NCI-H526 (cell line): ENCODE measurements around the gene SCN11A.
A peak's percentile ranks its signal among the peaks of the same experiment; 100 is the strongest.

Experiments
- DNase-seq, 2 experiments: peaks; one replicate each; lab custom pipeline; 2025; lab: John Stamatoyannopoulos, UW

SCN11A gene

DNA sequence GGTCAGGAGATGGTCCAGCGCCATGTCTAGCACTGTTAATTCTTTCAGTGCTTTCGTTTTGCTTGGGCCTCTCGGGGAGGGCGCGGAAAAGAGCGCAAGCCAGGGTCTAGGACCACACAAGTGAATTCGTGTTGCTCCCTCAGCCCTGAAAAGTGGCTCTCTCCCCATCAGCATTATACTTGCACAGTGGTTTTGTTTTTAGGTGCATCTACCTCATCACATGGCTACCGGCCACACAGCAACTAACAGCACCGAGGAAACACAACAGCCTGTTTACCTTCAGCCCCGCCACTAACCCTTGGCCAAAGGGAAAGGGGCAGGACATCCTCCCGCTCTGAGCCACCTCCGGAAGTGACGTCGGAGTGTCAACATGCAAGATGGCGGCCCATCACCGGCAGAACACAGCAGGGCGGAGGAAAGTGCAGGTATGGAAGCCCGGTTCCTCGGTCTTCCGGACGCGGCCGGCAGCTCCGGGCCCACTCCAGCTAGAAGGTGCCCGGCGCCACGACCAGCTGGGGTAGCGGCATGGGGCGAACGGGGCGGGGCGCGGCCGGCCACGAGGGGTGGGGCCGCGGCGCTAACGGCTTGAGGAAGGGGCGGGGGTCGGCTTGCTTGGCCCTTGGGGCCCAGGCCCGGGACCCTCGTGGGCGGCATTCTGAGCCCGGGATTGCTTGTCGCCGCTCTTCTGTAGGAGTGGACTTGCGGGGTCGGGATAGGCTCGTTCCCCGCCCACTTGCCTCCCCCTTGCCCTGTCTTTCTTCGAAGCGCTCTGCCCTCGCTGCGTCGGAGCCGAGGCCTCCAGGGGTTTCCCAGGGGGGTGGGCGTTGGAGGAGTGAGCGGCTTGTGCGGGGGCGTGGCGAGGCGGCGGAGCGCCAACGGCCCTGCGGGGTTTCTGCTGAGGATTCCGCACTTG is at the start of gene SCN11A, which contains the start of gene WDR48:
SCN11A (minus strand) TSS at position 296 of the 913 bp plus-strand sequence. CDS start 101,582 bp downstream, outside the sequence.
WDR48 (plus strand) TSS at position 368 of the 913 bp plus-strand sequence; CDS start at position 378, 10 bp downstream.
- DNase-seq = peak; percentile 88 to 94

DNA sequence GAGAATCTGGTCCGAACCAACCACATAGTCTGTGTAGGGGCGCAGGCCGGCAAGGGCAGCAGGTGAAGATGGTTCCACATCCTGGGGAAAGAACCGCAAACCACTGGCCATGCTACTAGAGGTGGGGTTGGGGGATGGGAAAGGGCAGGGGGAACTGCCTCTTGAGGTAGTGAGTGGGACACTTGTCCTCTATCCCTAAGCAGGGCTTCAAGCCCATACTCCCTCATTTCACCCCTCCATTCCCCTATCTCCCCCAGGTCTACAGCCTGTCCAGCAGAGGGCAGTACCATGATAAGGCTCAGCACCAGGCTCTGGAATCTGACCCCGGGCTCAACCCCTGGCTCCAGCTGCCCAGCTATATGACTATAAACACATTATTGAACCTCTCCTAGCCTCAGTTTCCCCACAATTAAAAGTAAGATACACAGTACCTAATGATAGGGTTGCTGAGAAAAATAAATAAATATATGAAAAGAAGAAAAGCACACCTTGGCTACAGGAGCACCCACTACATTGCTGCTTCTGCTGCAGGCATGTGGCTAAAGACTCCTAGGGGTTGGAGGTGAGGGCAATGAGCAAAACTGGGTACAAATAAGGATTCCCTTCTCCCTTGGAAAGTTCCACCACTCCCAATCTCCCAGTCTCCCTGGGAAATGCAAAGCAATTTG is 49.4 kb upstream of the SCN11A start:
- DNase-seq = peak in 1 of 2 experiments; percentile 44

DNA sequence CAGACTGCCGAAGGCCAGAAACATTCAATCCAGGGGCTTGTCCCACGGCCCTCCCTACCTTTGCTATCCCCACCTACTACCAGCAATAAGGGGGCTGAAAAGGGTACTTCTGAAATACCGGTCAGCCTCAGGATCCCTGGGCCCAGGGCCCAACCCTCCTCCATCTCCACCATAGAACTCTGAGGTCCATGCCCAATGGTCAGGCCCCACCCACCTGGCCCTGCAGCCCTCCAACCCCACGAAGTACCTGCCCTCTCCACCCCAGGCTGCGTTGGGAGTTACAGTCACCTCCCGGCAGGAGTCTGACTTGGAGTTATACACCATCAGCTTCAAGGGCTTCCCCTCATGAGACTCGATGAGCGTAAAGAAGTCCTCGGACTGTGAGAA is 48.7 kb upstream of the SCN11A start:
- no peak for DNase-seq

DNA sequence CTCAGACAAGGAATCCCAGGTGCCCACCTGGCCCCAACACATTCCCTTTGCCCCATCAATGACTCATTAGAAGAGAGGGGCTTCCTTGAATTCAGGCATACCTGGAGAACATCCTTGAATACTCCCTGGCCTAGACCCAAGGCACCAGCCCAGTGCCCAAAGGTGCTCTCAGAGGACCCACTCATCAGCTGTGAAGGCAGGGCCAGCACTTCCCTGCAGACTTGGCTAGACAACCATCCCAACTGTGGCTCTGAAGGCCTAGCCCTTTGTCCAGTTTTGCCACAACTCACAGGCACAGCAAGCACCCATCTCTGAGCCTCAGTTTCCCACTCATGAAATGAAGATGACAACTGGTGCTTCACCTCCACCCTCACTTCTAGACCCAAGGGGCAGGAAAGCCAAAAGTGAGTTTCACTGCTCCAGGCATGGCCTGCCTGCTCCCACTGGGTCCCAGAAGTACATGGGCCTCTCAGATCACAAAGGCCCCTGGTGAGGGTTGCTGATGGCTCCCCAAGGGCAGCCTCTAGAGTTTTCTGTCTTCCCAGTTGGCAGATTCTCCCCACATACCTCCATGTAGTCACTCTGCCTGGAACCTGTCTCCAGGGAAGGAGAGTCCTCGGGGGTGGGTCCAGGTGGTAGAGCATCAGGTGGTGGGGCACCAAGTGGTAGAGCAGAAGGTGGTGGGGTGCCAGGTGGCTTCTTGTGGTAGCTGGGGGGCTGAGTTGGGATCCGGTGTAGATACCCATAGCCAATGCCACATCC is 48.2 kb upstream of the SCN11A start:
- no peak for DNase-seq

DNA sequence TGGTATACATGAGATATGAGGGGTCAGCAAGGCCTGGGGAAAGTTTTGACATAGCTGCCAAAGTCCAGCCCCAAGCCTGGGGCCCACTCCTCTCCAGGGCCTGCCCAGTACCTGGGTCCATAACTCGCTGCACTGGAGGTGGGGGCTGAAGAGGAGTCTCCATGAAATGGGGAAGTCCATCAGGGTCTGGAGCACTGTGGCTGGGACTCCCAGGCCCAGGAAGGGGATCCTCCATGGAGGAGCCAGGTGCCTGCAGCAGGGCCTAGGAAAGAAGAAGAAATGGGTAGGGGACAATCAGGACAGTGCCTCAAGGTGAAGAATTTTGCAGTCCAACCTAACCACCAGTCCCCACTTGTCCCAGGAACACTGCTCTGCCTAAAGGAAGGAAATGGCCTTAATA is 47.5 kb upstream of the SCN11A start:
- DNase-seq = no peak

DNA sequence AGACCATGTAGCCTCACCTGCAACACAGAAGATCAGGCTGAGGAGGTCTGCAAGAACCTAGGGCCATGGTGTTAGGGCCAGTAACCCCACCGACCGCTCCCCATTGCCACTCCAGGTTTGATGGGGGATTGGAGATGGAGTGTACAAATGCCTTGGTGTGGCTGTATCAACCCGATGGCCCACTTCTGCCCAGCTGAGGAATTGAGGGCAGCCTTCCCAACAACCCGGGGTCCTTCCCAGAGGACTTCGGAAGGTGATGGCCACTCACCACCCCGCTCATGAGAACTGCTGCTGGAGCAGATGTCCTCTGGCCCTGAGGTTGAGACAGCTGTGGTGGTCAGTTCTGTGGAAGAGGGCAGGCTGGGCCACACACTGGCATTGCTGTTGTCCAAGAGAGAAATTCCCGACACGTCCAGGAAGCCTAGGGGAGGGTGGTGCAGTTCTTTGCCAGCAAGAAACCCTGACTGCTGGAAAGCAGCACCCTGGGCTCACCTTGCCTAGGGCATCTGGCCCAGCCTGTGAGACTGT is 46.8 kb upstream of the SCN11A start:
- DNase-seq = no peak

DNA sequence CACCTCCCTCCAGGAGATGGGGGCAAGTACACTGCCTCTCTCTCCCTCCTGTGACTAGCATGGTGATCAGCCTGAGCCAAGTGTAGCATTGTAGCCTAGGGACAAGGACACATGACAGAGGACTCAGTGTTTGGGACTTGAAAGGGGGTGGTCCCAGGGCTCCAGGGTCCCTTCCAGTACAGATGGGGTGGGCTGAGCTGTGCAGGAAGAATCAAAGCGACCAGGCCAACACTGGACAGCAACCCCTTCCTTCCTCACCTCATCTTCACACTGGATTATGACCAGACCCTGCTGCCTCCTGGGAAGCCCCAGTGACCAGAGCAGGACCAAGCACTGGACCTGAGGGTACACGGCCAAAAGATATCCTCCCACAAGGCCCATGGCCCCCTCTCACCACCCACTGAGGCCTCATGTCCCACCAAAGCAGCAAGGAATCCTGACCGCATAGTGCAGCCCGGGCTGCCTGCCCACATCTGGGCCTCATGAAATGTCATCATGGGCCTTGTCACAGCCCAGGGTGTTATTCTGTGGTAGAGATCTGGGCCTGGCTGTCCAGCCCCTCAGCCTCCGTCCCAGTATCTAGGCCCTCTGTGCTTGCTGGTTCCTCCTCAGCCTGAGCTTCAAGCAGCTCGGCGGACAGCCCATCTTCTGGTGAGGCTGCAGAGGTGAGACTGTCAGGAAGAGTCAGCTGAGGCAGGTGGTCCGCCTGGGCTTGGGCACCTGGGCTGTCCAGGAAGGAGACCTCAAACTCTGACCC is 46.1 kb upstream of the SCN11A start:
- DNase-seq = no peak

DNA sequence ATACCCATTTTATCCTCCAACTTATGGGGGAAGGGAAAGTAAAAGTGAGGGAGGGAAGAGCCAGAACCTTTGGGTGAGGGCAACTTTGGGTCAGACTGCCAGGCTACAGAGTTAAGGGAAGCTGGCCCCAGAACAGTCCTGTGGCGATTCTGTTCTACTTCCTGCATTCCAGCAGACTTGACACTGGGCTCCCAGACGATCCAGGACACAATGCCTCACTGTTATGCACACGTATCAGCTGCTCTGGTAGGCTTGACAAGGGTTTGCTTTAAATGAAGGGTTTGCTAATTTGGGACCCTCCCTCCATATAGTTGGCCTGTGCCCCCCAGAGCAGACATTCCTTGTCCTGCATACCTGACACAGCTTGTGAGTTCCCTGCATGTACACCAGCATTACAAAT is 45.0 kb upstream of the SCN11A start:
- DNase-seq = no peak

DNA sequence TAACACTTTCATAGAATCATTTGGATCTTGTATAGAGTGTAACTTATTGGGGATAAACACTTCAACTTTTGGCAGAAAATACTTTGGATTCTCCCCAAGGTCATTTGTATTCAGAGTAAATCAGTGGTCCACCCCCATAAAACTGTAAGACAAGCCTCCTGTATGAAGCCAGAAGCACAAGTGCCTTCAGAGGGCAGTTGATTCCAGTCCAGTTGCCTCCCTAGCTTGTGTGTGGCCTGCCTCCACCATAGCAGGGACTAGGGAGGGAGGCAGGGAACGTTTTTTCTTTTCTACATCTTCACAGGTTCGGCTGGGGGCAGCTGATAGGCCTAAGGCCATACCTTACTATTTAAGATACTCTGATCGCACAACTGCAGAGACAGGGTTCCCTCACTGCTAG is 44.0 kb upstream of the SCN11A start:
- DNase-seq = no peak

DNA sequence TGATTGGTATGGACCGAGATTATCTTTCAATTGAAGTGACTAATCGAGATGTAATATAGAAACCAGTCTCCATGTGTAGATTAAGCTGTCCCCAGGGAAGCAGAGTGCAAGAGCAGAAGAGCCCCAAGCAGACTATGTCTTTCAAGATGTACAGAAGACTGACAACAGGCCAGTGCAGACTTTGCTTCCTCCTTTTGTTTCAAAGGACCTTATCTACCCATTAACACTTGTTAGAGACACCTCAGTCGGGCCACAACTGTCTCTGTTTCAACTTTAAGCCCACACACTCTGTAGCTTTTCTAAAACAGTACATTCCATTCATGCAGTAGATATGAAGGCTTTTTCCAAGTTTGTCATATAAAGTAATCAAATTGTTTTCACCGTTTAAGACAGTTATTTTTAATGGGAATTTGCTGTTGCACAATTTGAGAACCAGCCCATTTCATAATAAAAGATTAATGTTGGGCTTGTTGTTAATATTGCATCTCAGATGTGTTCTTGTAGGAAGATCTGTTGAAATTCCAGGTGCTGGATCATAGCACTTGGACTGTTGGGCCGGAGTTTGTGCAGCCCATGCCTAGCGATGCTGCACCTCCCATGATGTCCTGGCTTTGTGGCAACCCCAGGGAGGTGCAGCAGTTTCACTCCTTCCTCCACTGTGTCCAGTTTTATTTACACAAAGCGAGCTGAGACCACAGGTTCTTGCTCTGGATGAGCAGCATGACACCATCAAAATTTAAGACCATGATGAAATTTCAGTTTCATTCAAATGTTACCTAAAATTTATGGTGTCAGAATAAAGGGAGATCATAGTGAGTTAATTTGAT is 43.3 kb upstream of the SCN11A start:
- no peak for DNase-seq

DNA sequence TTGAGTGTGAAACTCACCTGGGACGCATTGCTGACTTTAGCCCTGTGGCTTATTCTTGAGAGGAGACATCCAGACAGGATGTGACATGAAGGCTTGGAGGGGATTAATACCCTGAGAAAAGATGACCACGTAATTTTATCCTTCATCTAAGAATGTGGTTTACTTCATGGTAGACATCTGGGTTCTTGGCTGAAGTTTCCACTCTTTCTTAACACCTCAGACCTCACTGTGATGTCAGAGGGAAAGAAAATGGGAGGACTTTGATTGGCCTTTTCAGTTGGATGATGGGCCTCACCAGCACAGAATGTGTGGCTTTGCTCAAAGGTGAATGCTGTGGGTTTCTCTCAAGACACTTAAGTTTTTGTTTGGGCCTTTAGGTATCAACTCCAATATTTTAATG is 39.2 kb upstream of the SCN11A start:
- no peak for DNase-seq

DNA sequence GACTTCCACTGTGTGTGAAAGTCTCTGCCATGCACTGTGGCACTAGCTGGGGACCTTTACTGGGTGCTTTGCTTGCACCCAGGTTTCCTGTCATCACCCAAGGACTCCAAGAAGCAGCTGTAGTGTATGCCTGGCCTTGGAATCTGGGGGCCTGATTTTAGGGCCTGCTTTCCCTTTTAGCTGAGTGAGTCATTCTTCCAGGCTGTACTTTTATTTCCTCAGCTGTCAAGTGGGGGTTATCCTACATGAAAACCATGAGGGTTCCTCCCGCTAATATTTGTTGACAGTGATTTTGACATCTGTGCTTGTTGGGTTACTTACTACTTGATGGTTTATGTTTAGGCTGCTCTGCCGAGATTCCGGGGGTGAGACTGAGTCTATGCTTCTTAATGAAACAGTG is 37.1 kb upstream of the SCN11A start:
- DNase-seq = no peak

DNA sequence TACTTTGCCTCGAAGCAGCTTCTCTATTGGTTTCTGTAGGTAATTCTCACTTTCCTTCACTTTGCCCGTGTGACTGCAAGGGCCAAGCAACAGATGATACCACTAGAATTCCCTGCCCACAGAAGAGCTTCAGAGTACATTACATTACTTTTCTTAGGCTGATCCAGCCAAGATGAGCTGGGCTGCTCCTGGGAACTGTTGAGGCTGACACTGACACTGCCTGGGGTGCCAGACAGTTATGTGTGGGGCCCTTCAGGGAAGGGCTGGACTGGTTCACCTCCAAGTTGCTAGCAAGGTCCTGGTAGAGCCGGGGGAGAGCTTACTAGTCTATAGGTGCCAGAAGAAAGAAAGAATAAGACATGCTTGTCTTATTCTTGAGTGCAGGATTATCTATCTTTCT is 36.7 kb upstream of the SCN11A start:
- no peak for DNase-seq

DNA sequence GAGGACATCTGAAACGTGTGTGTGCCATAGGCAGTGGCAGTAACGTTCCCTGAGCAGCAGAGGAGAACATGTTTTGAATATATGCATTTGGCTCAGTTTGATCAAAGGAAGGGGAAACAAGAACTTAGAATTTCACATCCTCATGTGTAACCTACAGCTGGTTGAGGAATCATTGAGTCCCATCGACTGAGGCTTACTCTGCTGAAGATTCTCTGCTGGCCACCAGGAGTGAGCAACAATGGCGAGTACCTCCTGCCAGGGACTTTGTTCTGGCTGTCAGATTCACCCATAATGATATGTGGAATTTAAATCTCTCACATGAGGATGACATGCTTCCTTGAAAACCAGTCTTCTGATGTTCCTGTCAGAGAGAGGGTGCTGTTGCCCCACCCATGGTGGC is 34.4 kb upstream of the SCN11A start:
- no peak for DNase-seq

DNA sequence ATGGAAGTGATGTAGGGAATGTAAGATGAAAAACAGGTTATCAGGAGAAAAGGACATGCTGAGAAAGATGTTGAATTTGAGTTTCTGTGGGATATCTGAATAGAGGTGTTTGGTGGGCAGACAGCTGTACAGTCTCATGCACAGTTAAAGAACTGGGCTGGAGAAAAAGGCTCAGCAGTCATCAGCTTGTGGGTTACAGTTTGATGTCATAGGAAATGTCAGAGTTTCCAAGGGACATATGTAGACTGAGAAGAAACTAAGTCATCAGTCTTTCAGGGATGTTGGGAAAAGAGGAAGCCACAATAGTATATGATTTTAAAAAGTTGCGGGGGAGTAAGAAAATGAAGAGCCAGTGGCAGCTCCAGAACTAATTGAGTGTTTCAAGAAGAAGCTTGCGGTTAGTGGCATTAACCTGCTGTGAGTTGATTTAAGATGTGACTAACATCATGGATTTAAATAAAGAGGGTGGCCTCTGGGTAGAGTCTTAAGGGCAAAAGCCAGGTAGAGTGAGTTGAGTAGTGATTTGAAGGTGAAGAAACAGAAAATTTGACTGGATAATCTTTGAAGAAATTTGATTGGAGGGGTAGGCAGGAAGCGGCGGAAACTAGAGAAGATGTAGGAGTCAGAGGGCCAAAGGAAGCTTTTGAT is 31.0 kb upstream of the SCN11A start:
- no peak for DNase-seq

DNA sequence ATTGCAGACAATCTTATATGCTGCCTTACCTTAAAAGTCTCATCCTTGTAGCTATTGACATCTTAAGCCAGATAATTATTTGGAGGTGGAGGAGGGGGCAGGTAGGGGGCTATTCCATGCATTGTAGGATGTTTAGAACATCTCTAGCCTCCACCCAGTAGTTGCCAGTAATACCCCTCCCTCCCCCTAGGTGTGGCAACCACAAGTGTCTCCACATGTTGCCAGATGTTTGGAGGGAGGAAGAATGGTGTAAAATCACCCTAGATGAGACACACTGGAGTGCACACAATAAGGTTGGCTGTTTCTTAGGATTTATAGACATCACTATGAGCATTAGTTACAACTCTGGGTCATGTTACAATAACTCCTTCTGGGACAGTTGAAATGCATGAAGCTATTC is 28.3 kb upstream of the SCN11A start:
- no peak for DNase-seq

DNA sequence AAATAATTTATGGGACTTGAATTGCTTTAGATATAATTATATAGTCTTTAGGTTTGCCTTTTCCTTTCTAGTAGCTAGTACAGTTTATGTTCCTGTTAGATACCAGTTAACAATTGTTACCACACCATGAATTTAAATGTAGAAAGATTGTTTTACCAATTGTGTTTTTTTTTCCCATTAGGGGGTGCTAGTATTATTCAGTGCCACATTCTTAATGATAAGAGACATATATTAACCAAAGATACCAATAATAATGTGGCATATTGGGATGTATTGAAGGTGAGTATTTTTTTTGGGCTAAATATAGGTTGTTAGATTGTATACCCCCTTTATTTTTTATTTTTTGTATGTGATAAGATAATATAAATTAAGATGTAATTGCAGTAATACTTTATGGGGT is 27.8 kb upstream of the SCN11A start:
- no peak for DNase-seq

DNA sequence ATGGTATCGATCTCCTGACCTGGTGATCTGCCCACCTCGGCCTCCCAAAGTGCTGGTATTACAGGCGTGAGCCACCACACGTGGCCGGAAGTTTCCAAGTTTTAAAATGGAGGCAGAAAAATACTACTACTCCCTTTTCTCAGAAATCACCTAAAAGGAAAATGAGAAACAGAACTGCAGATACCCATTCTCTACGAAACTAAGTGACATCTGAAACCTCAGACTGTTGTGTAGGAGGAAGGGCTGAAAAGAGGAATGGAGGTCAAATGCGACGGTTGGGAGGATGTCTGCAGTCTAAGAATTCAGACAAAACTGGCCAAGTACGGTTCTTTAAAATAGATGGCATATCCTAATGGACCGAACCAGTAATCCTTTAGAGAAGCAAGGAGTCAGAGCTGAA is 24.2 kb upstream of the SCN11A start:
- no peak for DNase-seq

DNA sequence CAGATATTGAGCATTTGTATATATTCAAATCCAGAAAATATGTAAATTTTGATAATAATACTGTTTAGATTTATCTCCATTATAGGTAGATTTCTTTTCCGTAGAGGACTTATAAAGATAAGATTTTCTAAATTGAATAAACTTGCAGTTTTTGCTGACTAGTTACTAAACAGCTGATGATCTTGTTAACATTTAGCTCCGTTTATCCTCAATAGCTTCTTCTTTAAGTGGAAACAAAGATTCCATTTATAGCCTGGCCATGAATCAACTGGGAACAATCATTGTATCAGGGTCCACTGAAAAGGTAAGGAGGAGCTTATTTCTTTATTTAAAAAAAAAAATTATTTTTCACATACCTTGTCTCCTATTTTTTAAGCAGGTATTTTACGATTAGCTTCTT is 16.8 kb upstream of the SCN11A start:
- peak in 1 of 2 experiments; percentile 2 for DNase-seq

DNA sequence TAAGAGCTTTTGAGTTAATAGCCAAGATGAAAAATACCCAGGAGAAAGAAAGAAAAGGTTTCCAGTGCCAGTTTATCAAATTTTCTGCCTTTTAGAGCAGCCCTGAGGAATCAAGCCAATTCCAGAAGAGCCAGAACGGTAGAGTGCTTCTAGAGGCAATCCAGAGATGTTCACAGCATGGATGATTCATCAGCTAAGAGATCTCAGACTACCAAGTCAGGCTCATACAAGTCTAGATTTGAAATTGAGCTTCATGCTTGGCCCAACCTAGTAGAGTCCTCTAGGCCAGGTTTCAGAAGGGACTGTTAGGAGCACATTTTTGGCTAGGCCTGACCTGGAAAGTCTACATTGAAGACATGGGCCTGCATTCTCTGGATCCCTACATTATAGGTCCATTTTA is 15.5 kb upstream of the SCN11A start:
- DNase-seq = no peak
